HepG2 (cell line): ENCODE measurements around the gene SLC13A3. TPM values are rescaled to one million over a fixed set of nuclear protein-coding genes. Genes with fewer than 3 reads are reported as not detected.
A peak's percentile ranks its signal among the peaks of the same experiment; 100 is the strongest.

Source experiments
- ATAC-seq: fragments of 200-7000 bp; cut with Tn5 transposase; 3 replicates; pipeline ENCODE4 v1.9.1; 2020; ENCODE audit warnings: mild to moderate bottlenecking, moderate library complexity
- BruUV-seq: library from RNA; stranded (reverse); fragments of 400-500 nt; replicated peaks from 2 replicates; lab custom pipeline; 2021; lab: Mats Ljungman, UMichigan
- CTCF ChIA-PET: fragments of 300-600 bp; formaldehyde crosslinking; extraction: SDS; loops from one replicate; lab custom pipeline; 2021; ENCODE audit warnings: low total read pairs, inconsistent platforms, low intra/inter-chr PET ratio; lab: Yijun Ruan, JAX
- POLR2A ChIA-PET: fragments of 350-600 bp; sonication (Branson Sonifier 250); formaldehyde crosslinking; loops from one replicate; lab custom pipeline; 2020; ENCODE audit warnings: antibody characterized with exemption, inconsistent platforms; lab: Yijun Ruan, JAX
- DNase-seq: peaks from one replicate; pipeline ENCODE4 v3.0.0-alpha.2; 2015; ENCODE audit warnings: low spot score
- FAIRE-seq: peaks from 3 replicates; lab custom pipeline; 2011; peaks lifted over from hg19 to GRCh38; lab: Jason Lieb, UNC
- H2AFZ ChIP-seq: one replicate; pipeline ENCODE4 v1.6.1; 2011; ENCODE audit warnings: low read length, inconsistent platforms
- H3K27ac ChIP-seq: fragments of 300-600 bp; 3 replicates; pipeline ENCODE4 v1.8.0; 2011; ENCODE audit warnings: mixed run types, mild to moderate bottlenecking, mixed read lengths, low read length, inconsistent platforms; ENCODE audit not compliant: insufficient read depth; ENCODE audit errors: extremely low read length
- H3K27me3 ChIP-seq, 2 experiments: fragments of 200-600 bp in 1 of 2; 2 replicates in 1 of 2; 3 replicates in 1 of 2; pipeline versions ENCODE4 v1.6.0 to v1.8.0; 2011; ENCODE audit warnings: low read length in 2 of 2, mild to moderate bottlenecking in 2 of 2, moderate library complexity in 2 of 2, inconsistent platforms in 1 of 2; ENCODE audit not compliant: insufficient read depth in 2 of 2, control insufficient read depth in 1 of 2
- H3K36me3 ChIP-seq, 2 experiments: fragments of 200-600 bp in 1 of 2; replicated peaks in 1 of 2; 2 replicates in 1 of 2; 3 replicates in 1 of 2; pipeline versions ENCODE4 v1.5.1 to v1.8.0; 2011; ENCODE audit warnings: low read length in 2 of 2, inconsistent platforms in 1 of 2; ENCODE audit not compliant: insufficient read depth in 2 of 2, control insufficient read depth in 1 of 2
- H3K4me1 ChIP-seq: 2 replicates; pipeline ENCODE4 v1.5.1; 2012; ENCODE audit warnings: low read length, inconsistent platforms; ENCODE audit not compliant: insufficient read depth
- H3K4me2 ChIP-seq: 2 replicates; pipeline ENCODE4 v1.6.0; 2011; ENCODE audit warnings: low read depth, low read length, inconsistent platforms
- H3K4me3 ChIP-seq, 3 experiments: fragments of 200-600 bp in 1 of 3; sonication (generic), shearing (Covaris generic) in 1 of 3; replicated peaks in 1 of 3; 2 replicates each; pipeline ENCODE4 v1.5.1; 2011 to 2016; ENCODE audit warnings: low read length in 3 of 3, inconsistent platforms in 2 of 3, low read depth in 2 of 3, mild to moderate bottlenecking in 2 of 3, control low read depth in 1 of 3, mixed read lengths in 1 of 3; ENCODE audit not compliant: insufficient read depth in 1 of 3
- H3K79me2 ChIP-seq: one replicate; pipeline ENCODE4 v1.6.1; 2011; ENCODE audit warnings: low read length, inconsistent platforms; ENCODE audit not compliant: insufficient read depth
- H3K9ac ChIP-seq: 2 replicates; pipeline ENCODE4 v1.6.0; 2011; ENCODE audit warnings: mild to moderate bottlenecking, low read depth, low read length, inconsistent platforms; ENCODE audit not compliant: insufficient read depth
- H3K9me3 ChIP-seq: 2 replicates; pipeline ENCODE4 v1.5.1; 2012; ENCODE audit warnings: mild to moderate bottlenecking, low read length
- H4K20me1 ChIP-seq: 2 replicates; pipeline ENCODE4 v1.6.0; 2011; ENCODE audit warnings: inconsistent platforms, mild to moderate bottlenecking, low read length, moderate library complexity; ENCODE audit not compliant: insufficient read depth
- HCFC1 ChIP-seq: fragments of 150-350 bp; IDR thresholded peaks from 2 replicates; pipeline ENCODE4 v1.6.1; 2014; ENCODE audit warnings: low read depth, low read length
- ZBTB26 ChIP-seq: IDR thresholded peaks from 2 replicates; pipeline ENCODE4 v1.6.1; 2016; ENCODE audit warnings: missing compliant biosample characterization, missing genetic modification reagents, borderline replicate concordance
- ZNF567 ChIP-seq: sonication (generic); formaldehyde crosslinking; IDR thresholded peaks from 2 replicates; pipeline ENCODE4 v1.8.1; 2023; ENCODE audit warnings: mild to moderate bottlenecking, missing genetic modification reagents, borderline replicate concordance
- ZNF737 ChIP-seq: sonication (generic); formaldehyde crosslinking; IDR thresholded peaks from 2 replicates; pipeline ENCODE4 v1.5.0; 2020; ENCODE audit warnings: missing genetic modification reagents, mild to moderate bottlenecking, borderline replicate concordance
- WGBS: methylation state at CpG from one replicate; pipeline ENCODE4 v1.1.6; 2017; ENCODE audit warnings: low lambda C conversion rate; 5-methylcytosine and 5-hydroxymethylcytosine counted together
- in situ Hi-C: cut with HindIII; loops from 2 replicates; pipeline ENCODE4 v1.10.0; 2017; ENCODE audit warnings: low pct_unique_long_range_greater_than_20kb; ENCODE audit not compliant: extremely low pct_ligation_motif_present
- intact Hi-C: fragments of 100-400 bp; cut with micrococcal nuclease; formaldehyde crosslinking; loops from one replicate; pipeline ENCODE4 v1.10.0; 2022; ENCODE audit not compliant: unreplicated experiment
- polyA plus RNA-seq, 8 experiments: library from polyadenylated mRNA; depleted of rRNA in 3 of 8; stranded (reverse) in 7 of 8; unstranded in 1 of 8; fragments of >200 nt; fragmentation: Illumina TruSeq in 4 of 8; extraction: Trizol in 4 of 8; gene quantifications; 2 replicates each; pipeline versions ENCODE4 v1.2.1 to v1.2.3, GENCODE V29; 2011 to 2016; ENCODE audit warnings: low read depth in 4 of 8, missing spikeins in 1 of 8, mixed read lengths in 1 of 8; ENCODE audit not compliant: insufficient read depth in 1 of 8
- total RNA-seq, 5 experiments: library from RNA; depleted of rRNA; stranded (reverse); fragments of >200 nt; fragmentation: Illumina TruSeq; extraction: Trizol; gene quantifications; 2 replicates each; pipeline ENCODE4 v1.2.3, GENCODE V29; 2016; ENCODE audit warnings: low read depth in 1 of 5
- TF ChIP-seq, protein P1 (sequence below): sonication (generic); formaldehyde crosslinking; IDR thresholded peaks from 2 replicates; pipeline ENCODE4 v1.4.0; 2020; ENCODE audit warnings: missing genetic modification reagents
- TF ChIP-seq, protein P2 (sequence below): IDR thresholded peaks from 2 replicates; pipeline ENCODE4 v1.6.1; 2016
- TF ChIP-seq, protein P3 (sequence below): sonication (generic); formaldehyde crosslinking; IDR thresholded peaks from 2 replicates; pipeline ENCODE4 v1.4.0; 2020; ENCODE audit warnings: missing genetic modification reagents

Gene SLC13A3
- total and polyA plus RNA-seq, 2 of the 13 experiments (the other 11 are each of a cell fraction or from before 2014, with no cell fraction given) = 66.5 to 76.0 TPM

DNA sequence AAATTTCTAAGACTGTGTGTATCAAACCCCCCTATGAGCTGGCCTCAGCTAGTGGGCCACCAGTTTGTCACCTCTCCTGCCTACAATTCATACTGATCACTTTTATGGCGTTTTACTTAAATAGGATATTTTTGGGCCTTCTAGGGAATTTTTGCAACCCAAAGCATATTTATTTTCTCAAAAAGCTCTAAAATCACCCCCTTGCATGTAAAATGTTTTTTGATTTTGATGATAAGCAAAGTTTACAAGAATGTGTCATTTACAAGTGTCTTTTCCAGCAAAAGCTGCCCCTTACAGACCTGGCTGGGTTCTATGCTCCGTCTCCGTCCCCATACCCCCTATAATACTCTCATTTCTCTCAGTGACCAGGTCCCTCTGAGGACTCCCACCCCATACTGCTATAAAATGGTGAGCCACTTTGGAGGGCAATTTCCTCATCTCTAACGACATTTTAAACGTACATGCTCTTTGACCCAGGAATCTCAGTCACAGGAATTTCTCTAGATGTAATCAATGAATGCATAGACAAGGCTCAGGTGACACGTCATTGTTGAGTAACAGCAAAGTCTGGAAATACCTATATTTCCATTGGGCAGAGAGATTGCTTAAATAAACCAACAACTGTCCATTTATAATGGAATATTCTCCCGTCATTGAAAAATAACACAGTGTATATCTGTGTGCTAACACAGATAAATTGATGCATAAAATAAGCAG is 86.9 kb downstream of the SLC13A3 start (continued):
- TF ChIP-seq, protein P1, sequence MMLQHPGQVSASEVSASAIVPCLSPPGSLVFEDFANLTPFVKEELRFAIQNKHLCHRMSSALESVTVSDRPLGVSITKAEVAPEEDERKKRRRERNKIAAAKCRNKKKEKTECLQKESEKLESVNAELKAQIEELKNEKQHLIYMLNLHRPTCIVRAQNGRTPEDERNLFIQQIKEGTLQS (CRISPR knock-in tag) = 0 out of 2 replicates have a peak, but pooled peaks have one; percentile 36
- TF ChIP-seq, protein P2, sequence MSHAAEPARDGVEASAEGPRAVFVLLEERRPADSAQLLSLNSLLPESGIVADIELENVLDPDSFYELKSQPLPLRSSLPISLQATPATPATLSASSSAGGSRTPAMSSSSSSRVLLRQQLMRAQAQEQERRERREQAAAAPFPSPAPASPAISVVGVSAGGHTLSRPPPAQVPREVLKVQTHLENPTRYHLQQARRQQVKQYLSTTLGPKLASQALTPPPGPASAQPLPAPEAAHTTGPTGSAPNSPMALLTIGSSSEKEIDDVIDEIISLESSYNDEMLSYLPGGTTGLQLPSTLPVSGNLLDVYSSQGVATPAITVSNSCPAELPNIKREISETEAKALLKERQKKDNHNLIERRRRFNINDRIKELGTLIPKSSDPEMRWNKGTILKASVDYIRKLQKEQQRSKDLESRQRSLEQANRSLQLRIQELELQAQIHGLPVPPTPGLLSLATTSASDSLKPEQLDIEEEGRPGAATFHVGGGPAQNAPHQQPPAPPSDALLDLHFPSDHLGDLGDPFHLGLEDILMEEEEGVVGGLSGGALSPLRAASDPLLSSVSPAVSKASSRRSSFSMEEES (CRISPR knock-in tag) = peak; percentile 76

GRCh38 chr20:46563860-46564221 is 87.4 kb downstream of the SLC13A3 start:
- H3K27ac ChIP-seq = peak overlapping the region; percentile 55
- no peaks in the 10 kb centered on the region for H3K79me2 ChIP-seq
- ATAC-seq (no peak), DNase-seq (no peak), FAIRE-seq (no peak)
- H3K9me3 ChIP-seq = no peaks in the 10 kb centered on the region
- BruUV-seq = no TSS peak
- POLR2A ChIA-PET = interaction anchor here (0.6 to 1.8 kb wide), 3 partner anchors 11 to 111 kb away, joined by 3 to 4 read pairs (median 3); no protein-coding TSS in a partner anchor
- CTCF ChIA-PET = interaction anchor here (1.7 kb wide), 1 partner anchor 117 kb away, joined by 5 read pairs; no protein-coding TSS in a partner anchor
- H4K20me1 ChIP-seq = no peaks in the 10 kb centered on the region
- no peak overlapping the region for H3K4me2 ChIP-seq
- no peak overlapping the region for H2AFZ ChIP-seq
- H3K36me3 ChIP-seq = no peaks in the 10 kb centered on the region; a peak in 1 of 5 replicates
- intact Hi-C loops (loop anchor here (2.0 kb wide), 1 partner anchor 43 kb away; no protein-coding TSS in a partner anchor), in situ Hi-C loops (loop anchor here (5.0 kb wide), 1 partner anchor 118 kb away; no protein-coding TSS in a partner anchor)
- H3K4me1 ChIP-seq = peaks cover 71% of the 10 kb centered on the region
- WGBS = 100% methylated on average over 2 of the region's 2 CpGs
- no peaks in the 10 kb centered on the region for H3K27me3 ChIP-seq
- H3K9ac ChIP-seq = 0 out of 2 replicates have a peak overlapping the region, but pooled peaks have one; percentile 2
- no peak overlapping the region for H3K4me3 ChIP-seq
- TF ChIP-seq HCFC1 (0 out of 2 replicates have a peak, but pooled peaks have one; percentile 19), ZBTB26 (0 out of 2 replicates have a peak, but pooled peaks have one; percentile 11), ZNF567 (no peak), ZNF737 (CRISPR knock-in tag) (no peak)
- TF ChIP-seq, protein P3, sequence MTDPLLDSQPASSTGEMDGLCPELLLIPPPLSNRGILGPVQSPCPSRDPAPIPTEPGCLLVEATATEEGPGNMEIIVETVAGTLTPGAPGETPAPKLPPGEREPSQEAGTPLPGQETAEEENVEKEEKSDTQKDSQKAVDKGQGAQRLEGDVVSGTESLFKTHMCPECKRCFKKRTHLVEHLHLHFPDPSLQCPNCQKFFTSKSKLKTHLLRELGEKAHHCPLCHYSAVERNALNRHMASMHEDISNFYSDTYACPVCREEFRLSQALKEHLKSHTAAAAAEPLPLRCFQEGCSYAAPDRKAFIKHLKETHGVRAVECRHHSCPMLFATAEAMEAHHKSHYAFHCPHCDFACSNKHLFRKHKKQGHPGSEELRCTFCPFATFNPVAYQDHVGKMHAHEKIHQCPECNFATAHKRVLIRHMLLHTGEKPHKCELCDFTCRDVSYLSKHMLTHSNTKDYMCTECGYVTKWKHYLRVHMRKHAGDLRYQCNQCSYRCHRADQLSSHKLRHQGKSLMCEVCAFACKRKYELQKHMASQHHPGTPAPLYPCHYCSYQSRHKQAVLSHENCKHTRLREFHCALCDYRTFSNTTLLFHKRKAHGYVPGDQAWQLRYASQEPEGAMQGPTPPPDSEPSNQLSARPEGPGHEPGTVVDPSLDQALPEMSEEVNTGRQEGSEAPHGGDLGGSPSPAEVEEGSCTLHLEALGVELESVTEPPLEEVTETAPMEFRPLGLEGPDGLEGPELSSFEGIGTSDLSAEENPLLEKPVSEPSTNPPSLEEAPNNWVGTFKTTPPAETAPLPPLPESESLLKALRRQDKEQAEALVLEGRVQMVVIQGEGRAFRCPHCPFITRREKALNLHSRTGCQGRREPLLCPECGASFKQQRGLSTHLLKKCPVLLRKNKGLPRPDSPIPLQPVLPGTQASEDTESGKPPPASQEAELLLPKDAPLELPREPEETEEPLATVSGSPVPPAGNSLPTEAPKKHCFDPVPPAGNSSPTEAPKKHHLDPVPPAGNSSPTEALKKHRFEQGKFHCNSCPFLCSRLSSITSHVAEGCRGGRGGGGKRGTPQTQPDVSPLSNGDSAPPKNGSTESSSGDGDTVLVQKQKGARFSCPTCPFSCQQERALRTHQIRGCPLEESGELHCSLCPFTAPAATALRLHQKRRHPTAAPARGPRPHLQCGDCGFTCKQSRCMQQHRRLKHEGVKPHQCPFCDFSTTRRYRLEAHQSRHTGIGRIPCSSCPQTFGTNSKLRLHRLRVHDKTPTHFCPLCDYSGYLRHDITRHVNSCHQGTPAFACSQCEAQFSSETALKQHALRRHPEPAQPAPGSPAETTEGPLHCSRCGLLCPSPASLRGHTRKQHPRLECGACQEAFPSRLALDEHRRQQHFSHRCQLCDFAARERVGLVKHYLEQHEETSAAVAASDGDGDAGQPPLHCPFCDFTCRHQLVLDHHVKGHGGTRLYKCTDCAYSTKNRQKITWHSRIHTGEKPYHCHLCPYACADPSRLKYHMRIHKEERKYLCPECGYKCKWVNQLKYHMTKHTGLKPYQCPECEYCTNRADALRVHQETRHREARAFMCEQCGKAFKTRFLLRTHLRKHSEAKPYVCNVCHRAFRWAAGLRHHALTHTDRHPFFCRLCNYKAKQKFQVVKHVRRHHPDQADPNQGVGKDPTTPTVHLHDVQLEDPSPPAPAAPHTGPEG (CRISPR knock-in tag) = 0 out of 2 replicates have a peak, but pooled peaks have one; percentile 28
